ENCODE data around the gene TPM1.

TPM1 gene

DNA sequence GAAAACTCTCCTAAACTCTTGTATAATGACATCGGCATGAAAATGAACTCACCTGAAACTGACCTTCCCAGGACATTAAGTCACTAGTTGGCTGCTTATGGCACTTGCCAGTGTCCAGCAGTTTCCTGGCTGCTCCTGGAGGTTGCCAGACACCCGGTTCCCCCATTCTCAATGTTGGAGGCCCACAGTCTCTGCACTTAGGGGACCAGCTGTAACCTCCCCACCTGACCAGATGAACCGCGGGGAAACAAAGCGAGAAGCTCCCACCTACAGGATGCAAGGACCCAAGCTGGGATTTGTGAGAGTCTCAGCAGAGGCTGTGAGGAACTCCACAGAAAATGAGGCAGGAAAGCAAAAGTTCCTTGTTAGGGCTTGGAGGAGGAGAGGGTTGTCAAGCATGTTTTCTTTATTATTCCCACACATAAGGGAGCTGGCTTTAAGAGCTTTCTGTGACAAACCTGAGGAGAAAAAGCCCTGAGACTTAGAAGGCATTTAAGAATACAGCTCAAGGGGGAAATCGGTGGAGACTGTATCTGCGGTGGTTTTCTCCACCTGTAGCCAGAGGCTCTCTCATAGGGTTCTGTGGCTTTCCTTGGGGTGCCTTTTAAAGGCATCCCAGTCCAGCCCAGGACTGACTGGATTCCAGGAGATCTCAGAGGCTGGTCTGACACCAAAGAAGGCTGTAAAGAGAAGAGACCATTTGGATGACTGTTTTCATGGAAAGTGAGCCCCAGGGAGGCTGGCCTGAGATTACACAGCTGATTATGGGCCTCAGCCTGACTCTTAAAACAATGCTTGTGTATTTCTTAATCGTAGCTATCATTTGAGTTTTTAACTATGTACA is 4.6 kb downstream of the TPM1 start:
- H3K27ac ChIP-seq (ENCODE audit: low read depth, low read length): no peak overlapping the region
- H4K20me1 ChIP-seq (ENCODE audit: low read depth, low read length): no peaks in the 10 kb centered on the region
- H3K36me3 ChIP-seq (ENCODE audit: low read length): no peaks in the 10 kb centered on the region
- peak overlapping the region; percentile 57 for H2AFZ ChIP-seq (ENCODE audit: low read depth, low read length, severe bottlenecking)
- H3K9me2 ChIP-seq (replicated peaks; ENCODE audit: insufficient read depth, low read length): no peaks in the 10 kb centered on the region
- no peaks in the 10 kb centered on the region for H3K79me2 ChIP-seq (ENCODE audit: insufficient read depth, low read length)
- peak overlapping the region; percentile 57 for H3K4me2 ChIP-seq (ENCODE audit: low read depth, low read length, poor library complexity, severe bottlenecking)
- no peak for TF ChIP-seq EZH2phosphoT487 (conservative IDR thresholded peaks at IDR 0.05; ENCODE audit: low read length)
- peak overlapping the region; percentile 54 for H3K9ac ChIP-seq (ENCODE audit: low read length)
- peaks cover 8% of the 10 kb centered on the region; the same call in 1 of the 2 replicates for H3F3A ChIP-seq (ENCODE audit: insufficient read depth)
- no peaks in the 10 kb centered on the region for H3K27me3 ChIP-seq (ENCODE audit: low read length)
- peak overlapping the region; percentile 61 for H3K4me3 ChIP-seq (ENCODE audit: insufficient read depth, low read length, poor library complexity, severe bottlenecking)
- no peaks in the 10 kb centered on the region for H3K9me3 ChIP-seq (ENCODE audit: insufficient read depth, low read length)

DNA sequence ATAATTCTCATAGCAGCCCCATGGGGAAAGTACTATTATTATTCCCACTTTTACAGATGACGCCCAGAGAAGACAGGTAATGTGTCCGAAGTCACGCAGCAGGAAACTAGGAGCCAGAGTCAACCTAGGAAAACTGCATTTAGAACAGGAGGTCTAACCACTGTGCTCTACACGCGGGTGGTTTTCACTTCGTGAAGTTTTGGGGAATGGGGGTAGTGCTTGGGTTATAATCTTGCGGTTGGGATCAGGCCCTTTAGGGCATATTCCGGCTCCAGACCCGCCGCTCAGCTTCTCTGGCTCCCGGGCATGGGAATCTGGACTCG is 5.2 kb downstream of the TPM1 start:
- H3K4me2 ChIP-seq (ENCODE audit: low read depth, low read length, poor library complexity, severe bottlenecking): peak overlapping the region; percentile 57
- no peaks in the 10 kb centered on the region for H3K79me2 ChIP-seq (ENCODE audit: insufficient read depth, low read length)
- peak overlapping the region; percentile 61 for H3K4me3 ChIP-seq (ENCODE audit: insufficient read depth, low read length, poor library complexity, severe bottlenecking)
- no peaks in the 10 kb centered on the region for H3K9me2 ChIP-seq (replicated peaks; ENCODE audit: insufficient read depth, low read length)
- no peaks in the 10 kb centered on the region for H4K20me1 ChIP-seq (ENCODE audit: low read depth, low read length)
- TF ChIP-seq EZH2phosphoT487 (conservative IDR thresholded peaks at IDR 0.05; ENCODE audit: low read length): no peak
- TF ChIP-seq, protein P1, sequence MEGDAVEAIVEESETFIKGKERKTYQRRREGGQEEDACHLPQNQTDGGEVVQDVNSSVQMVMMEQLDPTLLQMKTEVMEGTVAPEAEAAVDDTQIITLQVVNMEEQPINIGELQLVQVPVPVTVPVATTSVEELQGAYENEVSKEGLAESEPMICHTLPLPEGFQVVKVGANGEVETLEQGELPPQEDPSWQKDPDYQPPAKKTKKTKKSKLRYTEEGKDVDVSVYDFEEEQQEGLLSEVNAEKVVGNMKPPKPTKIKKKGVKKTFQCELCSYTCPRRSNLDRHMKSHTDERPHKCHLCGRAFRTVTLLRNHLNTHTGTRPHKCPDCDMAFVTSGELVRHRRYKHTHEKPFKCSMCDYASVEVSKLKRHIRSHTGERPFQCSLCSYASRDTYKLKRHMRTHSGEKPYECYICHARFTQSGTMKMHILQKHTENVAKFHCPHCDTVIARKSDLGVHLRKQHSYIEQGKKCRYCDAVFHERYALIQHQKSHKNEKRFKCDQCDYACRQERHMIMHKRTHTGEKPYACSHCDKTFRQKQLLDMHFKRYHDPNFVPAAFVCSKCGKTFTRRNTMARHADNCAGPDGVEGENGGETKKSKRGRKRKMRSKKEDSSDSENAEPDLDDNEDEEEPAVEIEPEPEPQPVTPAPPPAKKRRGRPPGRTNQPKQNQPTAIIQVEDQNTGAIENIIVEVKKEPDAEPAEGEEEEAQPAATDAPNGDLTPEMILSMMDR (IDR thresholded peaks at IDR 0.05; ENCODE audit: insufficient read depth, low read length, poor library complexity, severe bottlenecking): no peak
- peak overlapping the region; percentile 54 for H3K9ac ChIP-seq (ENCODE audit: low read length)
- peaks cover 8% of the 10 kb centered on the region; the same call in 1 of the 2 replicates for H3F3A ChIP-seq (ENCODE audit: insufficient read depth)
- H3K27me3 ChIP-seq (ENCODE audit: low read length): no peaks in the 10 kb centered on the region
- no peaks in the 10 kb centered on the region for H3K36me3 ChIP-seq (ENCODE audit: low read length)
- H2AFZ ChIP-seq (ENCODE audit: low read depth, low read length, severe bottlenecking): peak overlapping the region; percentile 57
- no peaks in the 10 kb centered on the region for H3K9me3 ChIP-seq (ENCODE audit: insufficient read depth, low read length)
- no peak overlapping the region for H3K27ac ChIP-seq (ENCODE audit: low read depth, low read length)

DNA sequence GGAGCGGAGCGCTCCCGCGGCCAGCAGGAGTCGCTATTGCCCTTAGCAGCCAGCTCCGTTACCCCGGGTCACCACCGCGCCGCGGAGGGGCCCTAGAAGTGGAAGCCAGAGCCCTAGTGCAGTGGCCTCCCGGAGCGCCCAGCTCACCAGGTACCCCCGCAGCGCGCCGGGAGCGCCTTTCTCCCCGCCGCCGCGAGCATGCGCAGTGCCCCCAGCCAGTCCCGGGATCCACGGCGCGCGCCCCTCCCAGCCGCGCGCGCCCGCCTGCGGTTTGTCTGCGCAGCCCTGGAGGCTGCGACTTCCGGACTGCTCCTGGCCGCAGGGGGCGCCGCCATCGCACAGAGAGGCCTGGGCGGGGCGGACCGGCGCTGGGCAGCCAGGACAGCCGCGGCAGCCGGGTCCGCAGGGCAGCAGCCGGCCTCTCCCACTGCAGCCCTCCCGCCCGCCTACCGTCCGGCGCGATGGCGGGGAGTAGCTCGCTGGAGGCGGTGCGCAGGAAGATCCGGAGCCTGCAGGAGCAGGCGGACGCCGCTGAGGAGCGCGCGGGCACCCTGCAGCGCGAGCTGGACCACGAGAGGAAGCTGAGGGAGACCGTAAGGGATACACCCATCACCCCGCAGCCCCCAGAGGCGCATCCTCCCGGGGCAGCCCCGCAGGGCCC is 5.7 kb downstream of the TPM1 start:
- H2AFZ ChIP-seq (ENCODE audit: low read depth, low read length, severe bottlenecking): peak overlapping the region; percentile 57
- peaks cover 8% of the 10 kb centered on the region; the same call in 1 of the 2 replicates for H3F3A ChIP-seq (ENCODE audit: insufficient read depth)
- peak overlapping the region; percentile 61 for H3K4me3 ChIP-seq (ENCODE audit: insufficient read depth, low read length, poor library complexity, severe bottlenecking)
- no peaks in the 10 kb centered on the region for H3K9me3 ChIP-seq (ENCODE audit: insufficient read depth, low read length)
- no peaks in the 10 kb centered on the region for H3K9me2 ChIP-seq (replicated peaks; ENCODE audit: insufficient read depth, low read length)
- H3K36me3 ChIP-seq (ENCODE audit: low read length): no peaks in the 10 kb centered on the region
- no peaks in the 10 kb centered on the region for H3K27me3 ChIP-seq (ENCODE audit: low read length)
- no peaks in the 10 kb centered on the region for H4K20me1 ChIP-seq (ENCODE audit: low read depth, low read length)
- H3K9ac ChIP-seq (ENCODE audit: low read length): peak overlapping the region; percentile 54
- H3K27ac ChIP-seq (ENCODE audit: low read depth, low read length): no peak overlapping the region
- TF ChIP-seq, protein P1 (IDR thresholded peaks at IDR 0.05; ENCODE audit: insufficient read depth, low read length, poor library complexity, severe bottlenecking): peak; percentile 82
- no peak for TF ChIP-seq EZH2phosphoT487 (conservative IDR thresholded peaks at IDR 0.05; ENCODE audit: low read length)
- H3K4me2 ChIP-seq (ENCODE audit: low read depth, low read length, poor library complexity, severe bottlenecking): peak overlapping the region; percentile 57
- H3K79me2 ChIP-seq (ENCODE audit: insufficient read depth, low read length): no peaks in the 10 kb centered on the region

Data from SU-DHL-6 (cell line).